Activated CD8-positive, alpha-beta memory T cell treated with anti-CD3 and anti-CD28 coated beads, Interleukin-2, amount 50 U/mL, for 1 hour (primary cell): Measurements from ENCODE around the gene STKLD1.
"Not testable (repeated sequence)": the region's sequence is repeated elsewhere in the genome, so short reads cannot be mapped to it uniquely, and the experiment has no call there.

Experiments
- DNase-seq: peaks from one replicate; pipeline ENCODE4 v3.0.0-alpha.2; 2020; ENCODE audit errors: extremely low read depth

STKLD1 gene

GRCh38 chr9:133375724-133376654 is at the start of gene STKLD1, which contains the start of gene SURF4:
Gene STKLD1, plus strand, starts transcription at chr9:133376366. Its CDS starts 108 bp downstream, at chr9:133376474.
Gene SURF4, minus strand, starts transcription at chr9:133376060. Its CDS starts 91 bp downstream, at chr9:133375969.
- DNase-seq: peak; percentile 66

GRCh38 chr9:133327021-133327420 is 49.1 kb upstream of the STKLD1 start:
- DNase-seq: not testable (repeated sequence)

- DNase-seq: no peak
These were observed 48.2 kb upstream of the STKLD1 start for GRCh38 chr9:133327834-133328484.

- DNase-seq: not testable (repeated sequence)
These were observed 46.6 kb upstream of the STKLD1 start for GRCh38 chr9:133329306-133330156.

GRCh38 chr9:133331221-133331620 is 44.9 kb upstream of the STKLD1 start:
- no peak for DNase-seq

GRCh38 chr9:133331641-133332380 is 44.4 kb upstream of the STKLD1 start:
- DNase-seq: no peak

- no peak for DNase-seq
These were observed 43.8 kb upstream of the STKLD1 start for GRCh38 chr9:133332381-133332730.

GRCh38 chr9:133333011-133333410 is 43.2 kb upstream of the STKLD1 start:
- no peak for DNase-seq

GRCh38 chr9:133333566-133333965 is 42.6 kb upstream of the STKLD1 start:
- no peak for DNase-seq

- DNase-seq: no peak
These were observed 42.0 kb upstream of the STKLD1 start for GRCh38 chr9:133334161-133334560.

GRCh38 chr9:133334888-133335287 is 41.3 kb upstream of the STKLD1 start:
- not testable (repeated sequence) for DNase-seq

- peak; percentile 81 for DNase-seq
These were observed 40.0 kb upstream of the STKLD1 start, which contains the start of gene SURF6 for GRCh38 chr9:133335924-133336811. Gene SURF6, minus strand, starts transcription at chr9:133336188. Its CDS starts 56 bp downstream, at chr9:133336132.

GRCh38 chr9:133339641-133340040 is 36.5 kb upstream of the STKLD1 start:
- DNase-seq: no peak

GRCh38 chr9:133340256-133340655 is 35.9 kb upstream of the STKLD1 start:
- DNase-seq: no peak

- no peak for DNase-seq
These were observed 35.2 kb upstream of the STKLD1 start for GRCh38 chr9:133340916-133341315.

GRCh38 chr9:133341369-133342068 is 34.6 kb upstream of the STKLD1 start:
- no peak for DNase-seq

GRCh38 chr9:133342069-133342406 is 34.1 kb upstream of the STKLD1 start:
- no peak for DNase-seq

- no peak for DNase-seq
These were observed 33.6 kb upstream of the STKLD1 start for GRCh38 chr9:133342570-133342969.

- no peak for DNase-seq
These were observed 32.1 kb upstream of the STKLD1 start for GRCh38 chr9:133344071-133344470.

- DNase-seq: no peak
These were observed 31.2 kb upstream of the STKLD1 start for GRCh38 chr9:133344979-133345378.
